Mesenchymal stem cell (in vitro differentiated cells and primary cell): Measurements from ENCODE around the gene HEPH.

Experiments used
- DNase-seq: peaks from one replicate; pipeline ENCODE4 v3.0.0-alpha.2; 2013
- H2AFZ ChIP-seq: one replicate; pipeline ENCODE4 v1.6.1; 2013; ENCODE audit warnings: low read depth, mild to moderate bottlenecking, control low read depth, inconsistent platforms, low read length, moderate library complexity
- H2AK5ac ChIP-seq: 2 replicates; pipeline ENCODE4 v1.6.1; 2013; ENCODE audit warnings: low read length, moderate library complexity, mild to moderate bottlenecking, inconsistent platforms; ENCODE audit not compliant: severe bottlenecking
- H2BK120ac ChIP-seq: one replicate; pipeline ENCODE4 v1.6.1; 2013; ENCODE audit warnings: low read depth, mild to moderate bottlenecking, inconsistent platforms, low read length, moderate library complexity
- H2BK12ac ChIP-seq, 2 experiments: one replicate each; pipeline ENCODE4 v1.6.1; 2013; ENCODE audit warnings: inconsistent platforms in 2 of 2, low read length in 2 of 2, mild to moderate bottlenecking in 2 of 2, moderate library complexity in 2 of 2, control low read depth in 1 of 2
- H2BK15ac ChIP-seq: one replicate; pipeline ENCODE4 v1.6.1; 2013; ENCODE audit warnings: mild to moderate bottlenecking, low read depth, inconsistent platforms; ENCODE audit not compliant: poor library complexity, severe bottlenecking
- H2BK5ac ChIP-seq: 2 replicates; pipeline ENCODE4 v1.6.1; 2013; ENCODE audit warnings: low read depth, mild to moderate bottlenecking, low read length, control low read depth, inconsistent platforms; ENCODE audit not compliant: poor library complexity, severe bottlenecking
- H3K14ac ChIP-seq, 2 experiments: one replicate each; pipeline ENCODE4 v1.6.1; 2013; ENCODE audit warnings: inconsistent platforms in 2 of 2, low read length in 2 of 2, control low read depth in 1 of 2, mild to moderate bottlenecking in 1 of 2, moderate library complexity in 1 of 2
- H3K18ac ChIP-seq, 2 experiments: one replicate each; pipeline ENCODE4 v1.6.1; 2013; ENCODE audit warnings: inconsistent platforms in 2 of 2, low read length in 2 of 2, control low read depth in 1 of 2, low read depth in 1 of 2, mild to moderate bottlenecking in 1 of 2
- H3K23ac ChIP-seq, 2 experiments: one replicate each; pipeline ENCODE4 v1.6.1; 2013; ENCODE audit warnings: inconsistent platforms in 2 of 2, low read length in 2 of 2, mild to moderate bottlenecking in 2 of 2, moderate library complexity in 2 of 2, control low read depth in 1 of 2
- H3K27ac ChIP-seq: 2 replicates; pipeline ENCODE4 v1.5.1; 2013; ENCODE audit warnings: mild to moderate bottlenecking, moderate library complexity, low read length, control low read depth, inconsistent platforms; ENCODE audit not compliant: poor library complexity, severe bottlenecking
- H3K27me3 ChIP-seq, 2 experiments: 2 replicates each; pipeline versions ENCODE4 v1.6.1 to v1.7.0; 2013; ENCODE audit warnings: low read length in 2 of 2, mild to moderate bottlenecking in 2 of 2, moderate library complexity in 2 of 2, control low read depth in 1 of 2, inconsistent platforms in 1 of 2; ENCODE audit not compliant: control insufficient read depth in 1 of 2, insufficient read depth in 1 of 2
- H3K36me3 ChIP-seq, 2 experiments: 2 replicates each; pipeline versions ENCODE4 v1.6.1 to v1.7.0; 2013; ENCODE audit warnings: low read length in 2 of 2, control low read depth in 1 of 2, inconsistent platforms in 1 of 2, low read depth in 1 of 2, mild to moderate bottlenecking in 1 of 2; ENCODE audit not compliant: insufficient read depth in 2 of 2, control insufficient read depth in 1 of 2
- H3K4ac ChIP-seq, 2 experiments: one replicate each; pipeline ENCODE4 v1.6.1; 2013; ENCODE audit warnings: inconsistent platforms in 2 of 2, low read length in 2 of 2, mild to moderate bottlenecking in 2 of 2, moderate library complexity in 2 of 2, control low read depth in 1 of 2, low read depth in 1 of 2
- H3K4me1 ChIP-seq: 2 replicates; pipeline ENCODE4 v1.6.1; 2013; ENCODE audit warnings: low read depth, low read length, control low read depth; ENCODE audit not compliant: control insufficient read depth, insufficient read depth
- H3K4me2 ChIP-seq: 2 replicates; pipeline ENCODE4 v1.6.1; 2013; ENCODE audit warnings: low read length, mild to moderate bottlenecking, inconsistent platforms; ENCODE audit not compliant: poor library complexity, severe bottlenecking
- H3K4me3 ChIP-seq, 2 experiments: 2 replicates each; pipeline versions ENCODE4 v1.5.1 to v1.7.0; 2013; ENCODE audit warnings: low read length in 2 of 2, mild to moderate bottlenecking in 2 of 2, control low read depth in 1 of 2, low read depth in 1 of 2; ENCODE audit not compliant: insufficient read depth in 1 of 2
- H3K79me1 ChIP-seq: replicated peaks from 2 replicates; pipeline ENCODE4 v1.6.1; 2013; ENCODE audit warnings: mild to moderate bottlenecking, control low read depth, low read length, inconsistent platforms; ENCODE audit not compliant: poor library complexity, severe bottlenecking
- H3K9ac ChIP-seq: 2 replicates; pipeline ENCODE4 v1.7.0; 2013; ENCODE audit warnings: mild to moderate bottlenecking, low read length, moderate library complexity
- H3K9me3 ChIP-seq: 2 replicates; pipeline ENCODE4 v1.7.0; 2013; ENCODE audit warnings: mild to moderate bottlenecking, low read length; ENCODE audit not compliant: control insufficient read depth
- H4K8ac ChIP-seq: one replicate; pipeline ENCODE4 v1.6.1; 2013; ENCODE audit warnings: inconsistent platforms, mild to moderate bottlenecking, low read length, moderate library complexity
- H4K91ac ChIP-seq: one replicate; pipeline ENCODE4 v1.6.1; 2013; ENCODE audit warnings: mild to moderate bottlenecking, low read length, inconsistent platforms
- WGBS: methylation state at CpG from one replicate; pipeline ENCODE4 v1.1.7; 2013; ENCODE audit warnings: mixed read lengths; 5-methylcytosine and 5-hydroxymethylcytosine counted together

The HEPH gene

GRCh38 chrX:66164470-66164869 lies 423 bp downstream of the HEPH start:
- no peak overlapping the region for H3K23ac ChIP-seq
- no peak overlapping the region for H2AFZ ChIP-seq
- no peak overlapping the region for H2BK15ac ChIP-seq
- no peaks in the 10 kb centered on the region for H3K36me3 ChIP-seq
- no peak overlapping the region for H4K91ac ChIP-seq
- H3K4me1 ChIP-seq: no peaks in the 10 kb centered on the region
- no peak overlapping the region for H2BK120ac ChIP-seq
- H3K79me1 ChIP-seq: no peaks in the 10 kb centered on the region
- H3K27ac ChIP-seq: no peak overlapping the region
- WGBS: 7% methylated on average over 2 of the region's 3 CpGs
- H2BK5ac ChIP-seq: no peak overlapping the region
- no peak overlapping the region for H3K14ac ChIP-seq
- no peak overlapping the region for H3K4me2 ChIP-seq
- peak overlapping the region; percentile 84 for H3K9ac ChIP-seq
- peaks cover 0 to 4% of the 10 kb centered on the region in 2 experiments for H3K27me3 ChIP-seq
- H2BK12ac ChIP-seq: no peak overlapping the region
- H3K18ac ChIP-seq: no peak overlapping the region
- peak overlapping the region in 1 of 2 experiments; percentile 81 for H3K4me3 ChIP-seq
- no peaks in the 10 kb centered on the region for H3K9me3 ChIP-seq
- H3K4ac ChIP-seq: no peak overlapping the region
- no peak overlapping the region for H2AK5ac ChIP-seq
- no peak for DNase-seq
- H4K8ac ChIP-seq: no peak overlapping the region

GRCh38 chrX:66164931-66165330 lies 884 bp downstream of the HEPH start:
- H3K27ac ChIP-seq: no peak overlapping the region
- no peak overlapping the region for H3K23ac ChIP-seq
- no peak overlapping the region for H2BK5ac ChIP-seq
- no peak overlapping the region for H3K18ac ChIP-seq
- peaks cover 0 to 4% of the 10 kb centered on the region in 2 experiments for H3K27me3 ChIP-seq
- no peak overlapping the region for H2AFZ ChIP-seq
- no peak overlapping the region for H3K4ac ChIP-seq
- H4K91ac ChIP-seq: no peak overlapping the region
- no peak overlapping the region for H3K14ac ChIP-seq
- no peak for DNase-seq
- no CpG with 5 or more reads among the region's 2 CpGs for WGBS
- no peaks in the 10 kb centered on the region for H3K4me1 ChIP-seq
- H2AK5ac ChIP-seq: no peak overlapping the region
- no peaks in the 10 kb centered on the region for H3K79me1 ChIP-seq
- H2BK12ac ChIP-seq: no peak overlapping the region
- no peaks in the 10 kb centered on the region for H3K9me3 ChIP-seq
- no peak overlapping the region for H3K4me2 ChIP-seq
- no peak overlapping the region for H4K8ac ChIP-seq
- peak overlapping the region; percentile 84 for H3K9ac ChIP-seq
- no peaks in the 10 kb centered on the region for H3K36me3 ChIP-seq
- no peak overlapping the region for H2BK15ac ChIP-seq
- no peak overlapping the region for H2BK120ac ChIP-seq
- peak overlapping the region in 1 of 2 experiments; percentile 81 for H3K4me3 ChIP-seq

GRCh38 chrX:66166671-66167070 lies 2.6 kb downstream of the HEPH start:
- no peak overlapping the region for H3K4me2 ChIP-seq
- no peak overlapping the region for H2AFZ ChIP-seq
- H4K8ac ChIP-seq: no peak overlapping the region
- no peak overlapping the region for H2BK15ac ChIP-seq
- no peak overlapping the region for H2AK5ac ChIP-seq
- H3K9me3 ChIP-seq: no peaks in the 10 kb centered on the region
- H3K4ac ChIP-seq: no peak overlapping the region
- no peak overlapping the region for H3K18ac ChIP-seq
- no peak overlapping the region for H3K23ac ChIP-seq
- no peak overlapping the region for H4K91ac ChIP-seq
- no peak overlapping the region for H2BK12ac ChIP-seq
- H3K27me3 ChIP-seq: peaks cover 0 to 4% of the 10 kb centered on the region in 2 experiments
- H3K27ac ChIP-seq: no peak overlapping the region
- no peaks in the 10 kb centered on the region for H3K79me1 ChIP-seq
- no peak overlapping the region for H3K9ac ChIP-seq
- no peak overlapping the region for H2BK120ac ChIP-seq
- no peaks in the 10 kb centered on the region for H3K4me1 ChIP-seq
- H3K4me3 ChIP-seq: no peak overlapping the region
- no peaks in the 10 kb centered on the region for H3K36me3 ChIP-seq
- no peak overlapping the region for H2BK5ac ChIP-seq
- H3K14ac ChIP-seq: no peak overlapping the region
- DNase-seq: no peak

- no peak overlapping the region for H2AK5ac ChIP-seq
- H3K14ac ChIP-seq: no peak overlapping the region
- no peaks in the 10 kb centered on the region for H3K9me3 ChIP-seq
- H3K27me3 ChIP-seq: peaks cover 0 to 4% of the 10 kb centered on the region in 2 experiments
- H2BK12ac ChIP-seq: no peak overlapping the region
- no peak overlapping the region for H3K23ac ChIP-seq
- H3K27ac ChIP-seq: no peak overlapping the region
- no peaks in the 10 kb centered on the region for H3K79me1 ChIP-seq
- no peak overlapping the region for H3K18ac ChIP-seq
- H2BK5ac ChIP-seq: no peak overlapping the region
- H3K36me3 ChIP-seq: peaks cover 0 to 6% of the 10 kb centered on the region in 2 experiments
- H3K9ac ChIP-seq: no peak overlapping the region
- WGBS: 82% methylated on average over 1 of the region's 2 CpGs
- H2AFZ ChIP-seq: no peak overlapping the region
- H3K4me2 ChIP-seq: no peak overlapping the region
- no peaks in the 10 kb centered on the region for H3K4me1 ChIP-seq
- no peak overlapping the region for H4K8ac ChIP-seq
- H2BK15ac ChIP-seq: no peak overlapping the region
- no peak for DNase-seq
- H2BK120ac ChIP-seq: no peak overlapping the region
- no peak overlapping the region for H3K4ac ChIP-seq
- H3K4me3 ChIP-seq: no peak overlapping the region
- H4K91ac ChIP-seq: no peak overlapping the region
Observed at GRCh38 chrX:66167431-66167830, 3.4 kb downstream of the HEPH start.
